ENCODE data around the gene SLC8A1. TPM values are rescaled to one million over a fixed set of nuclear protein-coding genes. Genes with fewer than 3 reads are reported as not detected.

The SLC8A1 gene
- total RNA-seq, 1 experiment from 2014 or later, result 1.7 TPM

GRCh38 chr2:40230186-40230585 lies 221.7 kb downstream of the SLC8A1 start:
- Histone ChIP-seq H3K56ac (ENCODE audit: insufficient read length, low read depth, low read length) (no peak overlapping the region), H2BK120ac (ENCODE audit: low read depth, low read length, poor library complexity, severe bottlenecking) (no peak overlapping the region), H4K20me1 (ENCODE audit: control insufficient read depth, insufficient read depth, insufficient read length) (no peaks in the 10 kb centered on the region), H3K4ac (ENCODE audit: low read depth, low read length) (no peak overlapping the region), H3K4me1 (ENCODE audit: insufficient read depth, low read length) (peaks cover 9% of the 10 kb centered on the region), H3T11ph (ENCODE audit: low read length) (no peak overlapping the region), H3K9me3 (ENCODE audit: control insufficient read depth, low read depth, low read length) (no peaks in the 10 kb centered on the region), H4K8ac (replicated peaks; ENCODE audit: insufficient read length, low read depth, low read length) (no peak overlapping the region), H3K23me2 (ENCODE audit: insufficient read length, low read depth, low read length, poor library complexity, severe bottlenecking) (no peaks in the 10 kb centered on the region), H3K27ac (ENCODE audit: insufficient read length, low read depth, low read length) (no peak overlapping the region), H4K91ac (ENCODE audit: insufficient read length, low read depth, low read length) (no peak overlapping the region), H2BK12ac (ENCODE audit: insufficient read length, low read depth, low read length) (no peak overlapping the region), H3K9ac (ENCODE audit: extremely low read depth, insufficient read length, low read length) (no peak overlapping the region), H3K14ac (ENCODE audit: insufficient read depth, low read length) (no peak overlapping the region), H2BK5ac (ENCODE audit: insufficient read length, low read length) (no peak overlapping the region), H2BK20ac (ENCODE audit: low read depth, low read length, poor library complexity, severe bottlenecking) (no peak overlapping the region), H2AK5ac (ENCODE audit: insufficient read length, low read length) (no peak overlapping the region), H3K27me3 (ENCODE audit: insufficient read depth, low read length) (no peaks in the 10 kb centered on the region), H3K4me2 (ENCODE audit: insufficient read depth, insufficient read length, low read length) (no peak overlapping the region), H2AFZ (ENCODE audit: low read length) (no peak overlapping the region), H3K79me1 (ENCODE audit: insufficient read depth, low read depth, low read length, poor library complexity, severe bottlenecking) (no peaks in the 10 kb centered on the region), H2BK15ac (ENCODE audit: low read depth, low read length) (no peak overlapping the region), H3K23ac (ENCODE audit: insufficient read length, low read depth, low read length) (no peak overlapping the region), H3K79me2 (ENCODE audit: insufficient read depth, low read length) (no peaks in the 10 kb centered on the region), H4K5ac (ENCODE audit: insufficient read length, low read depth, low read length) (no peak overlapping the region), H3K18ac (ENCODE audit: insufficient read length, low read depth, low read length) (no peak overlapping the region)
- Mint-ChIP-seq H3K9me3 (peaks cover 2 to 3% of the 10 kb centered on the region in 2 experiments; a peak in 3 of 5 replicates), H3K27me3 (ENCODE audit: low read depth) (no peaks in the 10 kb centered on the region), H3K27ac (peak overlapping the region in 1 of 3 experiments; percentile 23; a peak in 1 of 7 replicates), H3K4me3 (no peak overlapping the region), H3K4me1 (peaks cover 21% of the 10 kb centered on the region in 2 experiments), H3K36me3 (ENCODE audit: insufficient read depth in 1 of 3, low read depth in 3 of 3) (no peaks in the 10 kb centered on the region; a peak in 1 of 7 replicates)
- no peak for DNase-seq
- no peak for TF ChIP-seq CTCF (conservative IDR thresholded peaks at IDR 0.05)
- WGBS (ENCODE audit: extremely low coverage, insufficient read length, low lambda C conversion rate), result no CpG with 5 or more reads among the region's 1 CpG

Measured in H9 (cell line).